Stomach (tissue), 9 donors: ENCODE results near the gene BRF1. TPM values are rescaled to one million over a fixed set of nuclear protein-coding genes. Genes with fewer than 3 reads are reported as not detected.
A peak's percentile ranks its signal among the peaks of the same experiment; 100 is the strongest.

Experiments
- DNase-seq, 2 donors: peaks; one replicate each; pipeline versions ENCODE4 v3.0.0 to v3.0.0-alpha.2; 2013 to 2019
- H3K27ac ChIP-seq, 5 donors: fragments of 200-600 bp in 4 of 5; sonication (generic) in 4 of 5; one replicate each; pipeline ENCODE4 v1.5.1; 2013 to 2019; ENCODE audit warnings: mild to moderate bottlenecking in 1 of 5, moderate library complexity in 1 of 5
- H3K27me3 ChIP-seq, 3 donors: fragments of 200-600 bp; sonication (generic); one replicate each; pipeline ENCODE4 v1.5.1; 2017 to 2019; ENCODE audit warnings: mixed run types in 1 of 3
- H3K36me3 ChIP-seq, 4 donors: fragments of 200-600 bp; sonication (generic); 1 replicate in 3 of 4; 2 replicates in 1 of 4; pipeline ENCODE4 v1.5.1; 2016 to 2019
- H3K4me1 ChIP-seq, 4 donors: fragments of 200-600 bp; sonication (generic); one replicate each; pipeline ENCODE4 v1.5.1; 2016 to 2019
- H3K4me3 ChIP-seq, 4 donors: fragments of 200-600 bp; sonication (generic) in 3 of 4; one replicate each; pipeline ENCODE4 v1.5.1; 2016 to 2019; ENCODE audit warnings: mild to moderate bottlenecking in 1 of 4
- H3K9me3 ChIP-seq, 4 donors: fragments of 200-600 bp; sonication (generic); one replicate each; pipeline ENCODE4 v1.5.1; 2016 to 2019
- EP300 ChIP-seq: sonication (generic); formaldehyde crosslinking; IDR thresholded peaks from one replicate; pipeline ENCODE4 v1.6.1; 2017; ENCODE audit warnings: antibody characterized with exemption
- POLR2A ChIP-seq, 4 donors: fragments of 450-650 bp; IDR thresholded peaks; one replicate each; pipeline ENCODE4 v1.6.1; 2016; ENCODE audit warnings: antibody characterized with exemption in 4 of 4, control low read depth in 2 of 4, mild to moderate bottlenecking in 1 of 4, moderate library complexity in 1 of 4
- POLR2AphosphoS5 ChIP-seq, 3 donors: sonication (generic); formaldehyde crosslinking; IDR thresholded peaks; one replicate each; pipeline ENCODE4 v1.6.1; 2016; ENCODE audit warnings: antibody characterized with exemption in 3 of 3
- WGBS, 5 donors: extraction: QIAGEN DNeasy Blood & Tissue Kit in 3 of 5; methylation state at CpG; one replicate each; pipeline versions ENCODE4 v1.1.5 to v1.1.7; 2013 to 2018; 5-methylcytosine and 5-hydroxymethylcytosine counted together
- intact Hi-C: fragments of 100-400 bp; cut with DNase I; formaldehyde crosslinking; loops from one replicate; pipeline ENCODE4 v1.15.1; 2023; ENCODE audit warnings: low total_unique reads
- polyA plus RNA-seq, 3 donors: library from polyadenylated mRNA; stranded (reverse); fragments of 200-250 nt; gene quantifications; one replicate each; pipeline ENCODE4 v1.2.3, GENCODE V29; 2013
- total RNA-seq, 5 donors: library from RNA; depleted of rRNA; stranded (reverse); fragments of >200 nt; gene quantifications; one replicate each; pipeline versions ENCODE4 v1.1.0 to v1.2.3, GENCODE V29; 2014 to 2016
- TF ChIP-seq, protein P1 (sequence below), 7 experiments: fragments of 450-650 bp in 4 of 7; fragments of 200-600 bp in 3 of 7; sonication (generic) in 3 of 7; IDR thresholded peaks; one replicate each; pipeline ENCODE4 v1.5.1; 2016 to 2019; ENCODE audit warnings: antibody characterized with exemption in 7 of 7, control low read depth in 2 of 7, mild to moderate bottlenecking in 1 of 7
- donor health status: healthy with polysubstance abuse.
- donor health status: Bipolar disorder and iron deficiency.
- donor health status: healthy.

Gene BRF1
- total and polyA plus RNA-seq, 8 donors = 9.2 to 141 (median 33.9) TPM

DNA sequence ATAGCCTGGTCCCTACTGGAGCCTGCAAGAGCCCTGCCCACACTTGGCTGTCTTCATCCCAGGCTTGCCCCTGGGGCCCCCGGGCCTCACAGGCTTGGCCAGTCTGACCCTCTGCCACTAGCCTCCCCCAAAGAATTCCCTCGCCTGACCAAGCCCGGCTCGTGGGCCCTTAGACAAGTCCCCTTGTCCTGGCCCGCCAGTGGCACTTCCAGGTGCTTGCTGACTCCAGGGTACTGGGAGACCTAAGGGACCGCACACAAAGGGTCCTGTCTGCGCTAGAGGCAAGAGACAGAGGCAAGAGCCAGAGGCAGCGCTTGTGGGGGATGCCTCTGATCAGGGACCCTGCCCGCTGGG is 47.5 kb downstream of the BRF1 start:
- Histone ChIP-seq H3K36me3 (peaks cover 25 to 77% (median 60%) of the 10 kb centered on the region in 4 donors), H3K4me1 (peaks cover 12 to 18% (median 15%) of the 10 kb centered on the region in 4 donors), H3K27ac (no peak overlapping the region), H3K4me3 (no peak overlapping the region), H3K9me3 (no peaks in the 10 kb centered on the region), H3K27me3 (no peaks in the 10 kb centered on the region)
- DNase-seq = no peak
- intact Hi-C loops = no loop called here
- WGBS, 5 donors = 92 to 97% (median 93%) methylated on average over 8 to 9 of the region's 9 CpGs
- TF ChIP-seq POLR2A (IDR thresholded peaks at IDR 0.05) (no peak), POLR2AphosphoS5 (IDR thresholded peaks at IDR 0.05) (no peak)

DNA sequence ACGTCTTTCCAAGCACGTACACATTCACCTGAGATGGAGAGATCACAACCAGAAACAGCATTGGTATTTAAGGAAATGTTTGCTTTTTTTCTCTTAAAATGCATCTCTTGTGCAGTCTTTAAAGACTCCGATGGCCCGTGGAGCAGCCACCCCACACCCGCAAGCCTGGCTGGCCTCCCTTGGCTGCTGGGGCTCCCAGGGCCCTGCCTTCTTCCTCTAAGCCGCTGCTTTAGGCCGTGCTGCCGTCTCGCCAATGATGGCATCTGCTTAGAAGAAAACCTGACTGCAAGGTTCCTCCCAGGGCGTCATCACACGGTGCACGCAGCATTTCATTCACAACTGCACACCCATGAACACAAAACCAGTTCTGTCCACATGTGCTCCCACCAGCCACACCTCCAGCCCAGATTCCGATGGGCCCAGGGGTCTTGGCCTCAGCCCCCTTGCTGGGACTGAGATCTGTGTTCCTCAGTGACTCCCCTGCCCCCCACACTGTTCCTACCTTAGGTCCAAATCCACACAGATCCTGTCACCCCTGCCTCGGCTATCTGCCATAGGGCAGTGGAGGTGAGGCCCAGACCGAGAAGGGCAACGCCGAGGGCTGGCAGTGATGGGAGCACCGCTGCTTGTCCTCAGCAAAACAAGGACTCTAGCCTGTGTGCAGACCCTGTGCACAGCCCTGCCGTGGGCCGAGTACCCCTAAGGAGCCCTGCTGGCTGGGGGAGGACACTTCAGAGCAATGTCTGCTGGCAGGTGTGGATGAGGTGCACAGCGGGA is 48.1 kb downstream of the BRF1 start:
- Histone ChIP-seq H3K27me3 (no peaks in the 10 kb centered on the region), H3K4me3 (no peak overlapping the region), H3K36me3 (peaks cover 25 to 77% (median 60%) of the 10 kb centered on the region in 4 donors), H3K4me1 (peaks cover 15 to 23% (median 20%) of the 10 kb centered on the region in 4 donors), H3K9me3 (no peaks in the 10 kb centered on the region), H3K27ac (no peak overlapping the region)
- WGBS, 5 donors = 87 to 90% (median 88%) methylated on average over 20 to 21 of the region's 21 CpGs
- TF ChIP-seq EP300 (no peak), POLR2A (IDR thresholded peaks at IDR 0.05) (no peak)
- no peak for DNase-seq
- intact Hi-C loops = no loop called here

DNA sequence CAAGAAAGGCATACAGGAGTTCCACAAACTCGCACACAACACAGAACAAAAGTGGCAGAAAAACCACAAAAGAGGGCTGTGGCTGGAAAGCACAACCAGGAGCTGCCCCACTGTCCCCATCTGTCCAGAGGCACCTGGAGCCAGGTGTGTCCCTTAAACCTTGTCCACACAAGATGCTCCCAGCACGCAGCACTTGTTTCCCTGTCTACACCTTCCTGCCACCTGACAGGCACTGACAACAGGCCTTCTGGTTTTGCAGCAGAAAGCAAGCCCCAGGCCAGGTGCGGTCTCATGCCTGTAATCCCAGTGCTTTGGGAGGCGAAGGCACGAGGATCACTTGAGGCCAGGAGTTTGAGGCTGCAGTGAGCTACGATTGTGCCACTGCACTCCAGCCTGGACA is 48.9 kb downstream of the BRF1 start:
- H3K9me3 ChIP-seq = no peaks in the 10 kb centered on the region
- H3K27ac ChIP-seq = no peak overlapping the region
- 83 to 92% (median 90%) methylated on average over 6 of the region's 6 CpGs for WGBS, 5 donors
- TF ChIP-seq, protein P1, sequence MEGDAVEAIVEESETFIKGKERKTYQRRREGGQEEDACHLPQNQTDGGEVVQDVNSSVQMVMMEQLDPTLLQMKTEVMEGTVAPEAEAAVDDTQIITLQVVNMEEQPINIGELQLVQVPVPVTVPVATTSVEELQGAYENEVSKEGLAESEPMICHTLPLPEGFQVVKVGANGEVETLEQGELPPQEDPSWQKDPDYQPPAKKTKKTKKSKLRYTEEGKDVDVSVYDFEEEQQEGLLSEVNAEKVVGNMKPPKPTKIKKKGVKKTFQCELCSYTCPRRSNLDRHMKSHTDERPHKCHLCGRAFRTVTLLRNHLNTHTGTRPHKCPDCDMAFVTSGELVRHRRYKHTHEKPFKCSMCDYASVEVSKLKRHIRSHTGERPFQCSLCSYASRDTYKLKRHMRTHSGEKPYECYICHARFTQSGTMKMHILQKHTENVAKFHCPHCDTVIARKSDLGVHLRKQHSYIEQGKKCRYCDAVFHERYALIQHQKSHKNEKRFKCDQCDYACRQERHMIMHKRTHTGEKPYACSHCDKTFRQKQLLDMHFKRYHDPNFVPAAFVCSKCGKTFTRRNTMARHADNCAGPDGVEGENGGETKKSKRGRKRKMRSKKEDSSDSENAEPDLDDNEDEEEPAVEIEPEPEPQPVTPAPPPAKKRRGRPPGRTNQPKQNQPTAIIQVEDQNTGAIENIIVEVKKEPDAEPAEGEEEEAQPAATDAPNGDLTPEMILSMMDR (IDR thresholded peaks at IDR 0.05) = no peak
- TF ChIP-seq POLR2A (IDR thresholded peaks at IDR 0.05) = no peak
- no peak for TF ChIP-seq EP300
- TF ChIP-seq POLR2AphosphoS5 (IDR thresholded peaks at IDR 0.05) = no peak
- intact Hi-C loops = no loop called here
- peaks cover 19 to 31% (median 28%) of the 10 kb centered on the region in 4 donors for H3K4me1 ChIP-seq
- no peak for DNase-seq
- H3K27me3 ChIP-seq = no peaks in the 10 kb centered on the region
- H3K36me3 ChIP-seq = peaks cover 25 to 76% (median 63%) of the 10 kb centered on the region in 4 donors
- no peak overlapping the region for H3K4me3 ChIP-seq

DNA sequence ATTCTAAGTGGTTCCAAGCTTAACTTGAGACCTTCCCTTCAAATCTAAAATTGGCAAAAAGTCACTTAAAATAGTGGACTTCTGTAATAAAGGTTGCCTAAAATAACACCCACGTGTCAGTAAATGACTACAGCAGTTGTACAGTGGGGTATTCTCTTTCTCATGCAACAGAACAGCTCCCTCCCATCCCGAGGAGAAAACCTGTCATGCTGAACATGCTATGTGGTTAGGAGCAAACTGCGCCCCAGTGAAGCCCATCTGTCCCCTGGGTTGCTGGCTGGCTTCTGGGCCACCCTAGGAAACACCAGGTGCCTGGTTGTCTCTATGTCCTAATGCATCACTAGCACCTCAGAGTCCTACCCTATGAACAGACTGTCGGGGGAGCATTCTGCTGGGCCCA is 49.8 kb downstream of the BRF1 start:
- Histone ChIP-seq H3K4me1 (peaks cover 19 to 32% (median 28%) of the 10 kb centered on the region in 4 donors), H3K4me3 (no peak overlapping the region), H3K36me3 (peaks cover 25 to 69% (median 61%) of the 10 kb centered on the region in 4 donors), H3K27ac (peak overlapping the region in 1 of 5 donors; percentile 13), H3K9me3 (no peaks in the 10 kb centered on the region), H3K27me3 (no peaks in the 10 kb centered on the region)
- 76 to 92% (median 86%) methylated on average over 4 of the region's 4 CpGs for WGBS, 5 donors
- intact Hi-C loops = no loop called here
- TF ChIP-seq, protein P1 (IDR thresholded peaks at IDR 0.05) = no peak
- TF ChIP-seq EP300 = no peak
- no peak for TF ChIP-seq POLR2A (IDR thresholded peaks at IDR 0.05)
- no peak for TF ChIP-seq POLR2AphosphoS5 (IDR thresholded peaks at IDR 0.05)
- DNase-seq = no peak

DNA sequence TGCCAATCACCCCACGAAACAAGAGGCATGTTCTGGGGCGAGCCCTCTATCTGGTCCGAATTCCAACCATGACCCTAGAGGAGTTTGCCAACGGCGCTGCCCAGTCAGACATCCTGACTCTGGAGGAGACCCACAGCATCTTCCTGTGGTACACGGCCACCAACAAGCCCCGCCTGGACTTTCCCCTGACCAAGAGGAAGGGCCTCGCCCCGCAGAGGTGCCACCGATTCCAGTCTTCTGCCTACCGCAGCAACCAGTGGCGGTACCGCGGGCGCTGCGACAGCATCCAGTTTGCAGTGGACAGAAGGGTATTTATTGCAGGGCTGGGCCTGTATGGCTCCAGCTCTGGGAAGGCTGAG is 50.8 kb downstream of the BRF1 start:
- H3K36me3 ChIP-seq = peaks cover 25 to 65% (median 56%) of the 10 kb centered on the region in 4 donors
- TF ChIP-seq EP300 (no peak), POLR2AphosphoS5 (IDR thresholded peaks at IDR 0.05) (no peak), POLR2A (IDR thresholded peaks at IDR 0.05) (no peak)
- TF ChIP-seq, protein P1 (IDR thresholded peaks at IDR 0.05) = no peak
- no peaks in the 10 kb centered on the region for H3K9me3 ChIP-seq
- H3K27ac ChIP-seq = peak overlapping the region in 2 of 5 donors; percentile 96 to 97
- no peak for DNase-seq
- no peaks in the 10 kb centered on the region for H3K27me3 ChIP-seq
- H3K4me1 ChIP-seq = peaks cover 19 to 32% (median 28%) of the 10 kb centered on the region in 4 donors
- WGBS, 5 donors = 88 to 97% (median 92%) methylated on average over 15 to 16 of the region's 16 CpGs
- peak overlapping the region in 1 of 4 donors; percentile 60 for H3K4me3 ChIP-seq
- intact Hi-C loops = no loop called here
